CD8-positive, alpha-beta memory T cell (primary cell): ENCODE data around the gene MICALL1. TPM values are rescaled to one million over a fixed set of nuclear protein-coding genes. Genes with fewer than 3 reads are reported as not detected.

Experiments
- CTCF ChIA-PET: fragments of 350-600 bp; sonication (Branson Sonifier 250); formaldehyde crosslinking; loops from one replicate; lab custom pipeline; 2021; ENCODE audit warnings: antibody characterized with exemption; lab: Charles Lee
- POLR2A ChIA-PET: fragments of 350-600 bp; sonication (Branson Sonifier 250); formaldehyde crosslinking; loops from one replicate; lab custom pipeline; 2021; ENCODE audit warnings: antibody characterized with exemption; lab: Charles Lee
- DNase-seq, 5 donors: peaks; one replicate each; pipeline versions ENCODE4 v3.0.0 to v3.0.0-alpha.2; 2020 to 2022; ENCODE audit warnings: mixed read lengths in 1 of 5
- H3K27ac ChIP-seq: one replicate; pipeline ENCODE4 v1.7.0; 2013; ENCODE audit warnings: low read depth, mild to moderate bottlenecking, low read length, moderate library complexity
- H3K27me3 ChIP-seq: 2 replicates; pipeline ENCODE4 v1.7.0; 2013; ENCODE audit warnings: low read length, mild to moderate bottlenecking; ENCODE audit not compliant: insufficient read depth, poor library complexity, severe bottlenecking
- H3K36me3 ChIP-seq: 2 replicates; pipeline ENCODE4 v1.7.0; 2013; ENCODE audit warnings: mild to moderate bottlenecking, low read length, moderate library complexity; ENCODE audit not compliant: insufficient read depth
- H3K4me1 ChIP-seq: 2 replicates; pipeline ENCODE4 v1.7.0; 2013; ENCODE audit warnings: mild to moderate bottlenecking, low read length, moderate library complexity; ENCODE audit not compliant: insufficient read depth
- H3K4me3 ChIP-seq: 2 replicates; pipeline ENCODE4 v1.7.0; 2013; ENCODE audit warnings: mild to moderate bottlenecking, low read length
- H3K9me3 ChIP-seq: 2 replicates; pipeline ENCODE4 v1.7.0; 2013; ENCODE audit warnings: mild to moderate bottlenecking, low read length
- H3K27ac Mint-ChIP-seq, 8 donors: one replicate each; pipeline ENCODE4 v1.8.0; 2020 to 2021; ENCODE audit warnings: mixed read lengths in 8 of 8, mild to moderate bottlenecking in 6 of 8, inconsistent platforms in 3 of 8, moderate library complexity in 3 of 8
- H3K27me3 Mint-ChIP-seq, 2 donors: one replicate each; pipeline ENCODE4 v1.8.0; 2020 to 2021; ENCODE audit warnings: mixed read lengths in 2 of 2, mild to moderate bottlenecking in 1 of 2, moderate library complexity in 1 of 2
- H3K36me3 Mint-ChIP-seq, 3 donors: one replicate each; pipeline ENCODE4 v1.8.0; 2020 to 2021; ENCODE audit warnings: mixed read lengths in 3 of 3, inconsistent platforms in 1 of 3, mild to moderate bottlenecking in 1 of 3
- H3K4me1 Mint-ChIP-seq, 3 donors: one replicate each; pipeline ENCODE4 v1.8.0; 2020 to 2021; ENCODE audit warnings: mixed read lengths in 3 of 3, inconsistent platforms in 1 of 3, mild to moderate bottlenecking in 1 of 3
- H3K4me3 Mint-ChIP-seq, 7 donors: one replicate each; pipeline ENCODE4 v1.8.0; 2020 to 2021; ENCODE audit warnings: mixed read lengths in 7 of 7, mild to moderate bottlenecking in 6 of 7, moderate library complexity in 4 of 7, inconsistent platforms in 2 of 7
- H3K9me3 Mint-ChIP-seq, 5 donors: one replicate each; pipeline ENCODE4 v1.8.0; 2020 to 2022; ENCODE audit warnings: mixed read lengths in 5 of 5, mild to moderate bottlenecking in 3 of 5, moderate library complexity in 2 of 5, inconsistent platforms in 1 of 5
- polyA plus RNA-seq: library from polyadenylated mRNA; unstranded; fragments of 300-500 nt; fragmentation: Illumina TruSeq; gene quantifications from one replicate; pipeline ENCODE4 v1.2.3, GENCODE V29; 2021
- total RNA-seq, 2 experiments: library from RNA; stranded (reverse); gene quantifications; one replicate each; pipeline ENCODE4 v1.2.3, GENCODE V29; 2021

The MICALL1 gene
- total and polyA plus RNA-seq, 3 experiments from 2014 or later: 7.2 to 25.8 (median 25.4) TPM

GRCh38 chr22:37896939-37897338 lies 9.2 kb upstream of the MICALL1 start:
- Histone ChIP-seq H3K4me3 (no peak overlapping the region), H3K27me3 (no peaks in the 10 kb centered on the region), H3K4me1 (peaks cover 23% of the 10 kb centered on the region), H3K9me3 (no peaks in the 10 kb centered on the region), H3K36me3 (no peaks in the 10 kb centered on the region), H3K27ac (peak overlapping the region; percentile 40)
- CTCF ChIA-PET: interaction anchor here (0.7 to 2.1 kb wide), 8 partner anchors 9 to 80 kb away, joined by 3 to 15 read pairs (median 4); partner anchors contain the start of gene MICALL1
- H3K4me3 Mint-ChIP-seq: peak overlapping the region in 3 of 7 donors; percentile 57 to 73 (median 68)
- no peaks in the 10 kb centered on the region for H3K27me3 Mint-ChIP-seq
- POLR2A ChIA-PET: interaction anchor here (0.6 to 2.1 kb wide), 4 partner anchors 9 to 58 kb away, joined by 3 to 20 read pairs (median 4); partner anchors contain the start of gene MICALL1
- no peak for DNase-seq
- peak overlapping the region; percentile 93 to 96 (median 94) for H3K27ac Mint-ChIP-seq
- H3K4me1 Mint-ChIP-seq: peaks cover 18 to 30% (median 20%) of the 10 kb centered on the region in 3 donors
- H3K9me3 Mint-ChIP-seq: no peaks in the 10 kb centered on the region
- peaks cover 0 to 2% (median under 1%) of the 10 kb centered on the region in 3 donors for H3K36me3 Mint-ChIP-seq

GRCh38 chr22:37897807-37898206 lies 8.3 kb upstream of the MICALL1 start:
- H3K4me1 ChIP-seq: peaks cover 23% of the 10 kb centered on the region
- Mint-ChIP-seq H3K9me3 (no peaks in the 10 kb centered on the region), H3K4me1 (peaks cover 18 to 30% (median 20%) of the 10 kb centered on the region in 3 donors), H3K27me3 (no peaks in the 10 kb centered on the region), H3K27ac (peak overlapping the region; percentile 25 to 95 (median 83)), H3K36me3 (no peaks in the 10 kb centered on the region), H3K4me3 (no peak overlapping the region)
- no peaks in the 10 kb centered on the region for H3K9me3 ChIP-seq
- ChIA-PET CTCF (interaction anchor here (1.1 to 2.1 kb wide), 4 partner anchors 8 to 80 kb away, joined by 3 to 15 read pairs (median 4); partner anchors contain the start of gene MICALL1), POLR2A (interaction anchor here (0.6 to 2.1 kb wide), 5 partner anchors 8 to 295 kb away, joined by 3 to 20 read pairs (median 5); partner anchors contain the start of gene MICALL1)
- H3K4me3 ChIP-seq: no peak overlapping the region
- no peaks in the 10 kb centered on the region for H3K27me3 ChIP-seq
- H3K36me3 ChIP-seq: no peaks in the 10 kb centered on the region
- no peak overlapping the region for H3K27ac ChIP-seq
- no peak for DNase-seq

GRCh38 chr22:37898441-37899181 lies 7.5 kb upstream of the MICALL1 start:
- H3K27ac Mint-ChIP-seq: peak overlapping the region in 6 of 8 donors; percentile 63 to 95 (median 77)
- Histone ChIP-seq H3K27ac (no peak overlapping the region), H3K9me3 (no peaks in the 10 kb centered on the region), H3K36me3 (no peaks in the 10 kb centered on the region), H3K4me3 (no peak overlapping the region), H3K4me1 (peaks cover 23% of the 10 kb centered on the region), H3K27me3 (no peaks in the 10 kb centered on the region)
- POLR2A ChIA-PET: no interaction called here
- H3K9me3 Mint-ChIP-seq: no peaks in the 10 kb centered on the region
- H3K4me1 Mint-ChIP-seq: peaks cover 18 to 29% (median 20%) of the 10 kb centered on the region in 3 donors
- no peaks in the 10 kb centered on the region for H3K27me3 Mint-ChIP-seq
- H3K4me3 Mint-ChIP-seq: no peak overlapping the region
- CTCF ChIA-PET: interaction anchor here (0.6 to 1.1 kb wide), 2 partner anchors 35 to 407 kb away, joined by 3 to 4 read pairs; no protein-coding TSS in a partner anchor
- no peak for DNase-seq
- H3K36me3 Mint-ChIP-seq: no peaks in the 10 kb centered on the region

GRCh38 chr22:37904572-37905533 lies 1.2 kb upstream of the MICALL1 start:
- Mint-ChIP-seq H3K27me3 (no peaks in the 10 kb centered on the region), H3K27ac (peak overlapping the region; percentile 64 to 94 (median 84)), H3K9me3 (no peaks in the 10 kb centered on the region), H3K36me3 (peaks cover 0 to 1% (median 0%) of the 10 kb centered on the region in 3 donors), H3K4me1 (peaks cover 19 to 35% (median 29%) of the 10 kb centered on the region in 3 donors), H3K4me3 (peak overlapping the region; percentile 73 to 91 (median 82))
- Histone ChIP-seq H3K9me3 (no peaks in the 10 kb centered on the region), H3K27ac (peak overlapping the region; percentile 54), H3K27me3 (no peaks in the 10 kb centered on the region), H3K4me3 (no peak overlapping the region), H3K36me3 (no peaks in the 10 kb centered on the region), H3K4me1 (peaks cover 12% of the 10 kb centered on the region)
- ChIA-PET CTCF (interaction anchor here (1.7 to 2.3 kb wide), 2 partner anchors 8 to 88 kb away, joined by 4 to 15 read pairs; no protein-coding TSS in a partner anchor), POLR2A (interaction anchor here (0.9 to 2.5 kb wide), 4 partner anchors 8 to 57 kb away, joined by 4 to 20 read pairs (median 5); partner anchors contain the start of genes C22orf23 and POLR2F)
- DNase-seq: no peak

- Histone ChIP-seq H3K4me3 (peak overlapping the region; percentile 45), H3K36me3 (no peaks in the 10 kb centered on the region), H3K4me1 (peaks cover 17% of the 10 kb centered on the region), H3K9me3 (no peaks in the 10 kb centered on the region), H3K27me3 (no peaks in the 10 kb centered on the region), H3K27ac (peak overlapping the region; percentile 38)
- Mint-ChIP-seq H3K27ac (peak overlapping the region; percentile 79 to 98 (median 91)), H3K36me3 (peaks cover 0 to 3% (median 0%) of the 10 kb centered on the region in 3 donors), H3K4me3 (peak overlapping the region; percentile 77 to 92 (median 81)), H3K9me3 (no peaks in the 10 kb centered on the region), H3K27me3 (no peaks in the 10 kb centered on the region), H3K4me1 (peaks cover 27 to 44% (median 29%) of the 10 kb centered on the region in 3 donors)
- DNase-seq: peak; percentile 26 to 58 (median 28)
- CTCF ChIA-PET: interaction anchor here (0.6 to 2.3 kb wide), 10 partner anchors 10 to 584 kb away, joined by 3 to 15 read pairs (median 4); partner anchors contain the start of genes ANKRD54, C22orf23 and POLR2F
- POLR2A ChIA-PET: interaction anchor here (0.5 to 2.5 kb wide), 6 partner anchors 10 to 302 kb away, joined by 4 to 20 read pairs (median 6); partner anchors contain the start of genes ANKRD54, C22orf23 and POLR2F
These were observed 389 bp downstream of the MICALL1 start for GRCh38 chr22:37906364-37907008.

GRCh38 chr22:37907036-37907954 lies 1.2 kb downstream of the MICALL1 start:
- Histone ChIP-seq H3K27ac (peak overlapping the region; percentile 38), H3K36me3 (no peaks in the 10 kb centered on the region), H3K4me1 (peaks cover 19% of the 10 kb centered on the region), H3K4me3 (peak overlapping the region; percentile 45), H3K27me3 (no peaks in the 10 kb centered on the region), H3K9me3 (no peaks in the 10 kb centered on the region)
- no peaks in the 10 kb centered on the region for H3K9me3 Mint-ChIP-seq
- peak overlapping the region; percentile 79 to 98 (median 91) for H3K27ac Mint-ChIP-seq
- ChIA-PET CTCF (interaction anchor here (0.6 to 2.3 kb wide), 5 partner anchors 10 to 583 kb away, joined by 3 to 15 read pairs (median 3); partner anchors contain the start of gene ANKRD54), POLR2A (interaction anchor here (0.5 to 2.5 kb wide), 3 partner anchors 11 to 63 kb away, joined by 5 to 20 read pairs (median 5); partner anchors contain the start of gene ANKRD54)
- H3K4me3 Mint-ChIP-seq: peak overlapping the region; percentile 77 to 92 (median 81)
- peak in 1 of 5 donors; percentile 15 for DNase-seq
- no peaks in the 10 kb centered on the region for H3K27me3 Mint-ChIP-seq
- H3K36me3 Mint-ChIP-seq: peaks cover 0 to 9% (median 0%) of the 10 kb centered on the region in 3 donors
- peaks cover 29 to 52% (median 30%) of the 10 kb centered on the region in 3 donors for H3K4me1 Mint-ChIP-seq
